H1 (cell line): Measurements from ENCODE around the gene CCNK.

Source experiments
- CHD2 ChIP-seq: IDR thresholded peaks from 2 replicates; pipeline ENCODE4 v1.6.1; 2012; ENCODE audit warnings: low read length, improper control_type of control experiment
- POLR2A ChIP-seq, 2 experiments: IDR thresholded peaks; 1 replicate in 1 of 2; 2 replicates in 1 of 2; pipeline ENCODE4 v1.6.1; 2011; ENCODE audit warnings: low read depth in 2 of 2, low read length in 2 of 2, mild to moderate bottlenecking in 2 of 2; ENCODE audit errors: control extremely low read depth in 1 of 2
- POLR2AphosphoS5 ChIP-seq: IDR thresholded peaks from 2 replicates; pipeline ENCODE4 v1.6.1; 2011; ENCODE audit warnings: low read depth, low read length
- RXRA ChIP-seq: IDR thresholded peaks from 2 replicates; pipeline ENCODE4 v1.6.1; 2011; ENCODE audit warnings: low read depth, mild to moderate bottlenecking, low read length, moderate library complexity; ENCODE audit not compliant: insufficient read depth
- SP1 ChIP-seq: IDR thresholded peaks from 2 replicates; pipeline ENCODE4 v1.6.1; 2011; ENCODE audit warnings: low read depth, low read length
- YY1 ChIP-seq: IDR thresholded peaks from 2 replicates; pipeline ENCODE4 v1.6.1; 2011; ENCODE audit warnings: low read depth, mild to moderate bottlenecking, low read length
- TF ChIP-seq, protein P1 (sequence below), 3 experiments: IDR thresholded peaks; 1 replicate in 2 of 3; 2 replicates in 1 of 3; pipeline versions ENCODE4 v1.5.1 to v1.6.1; 2011; ENCODE audit warnings: low read length in 3 of 3, mild to moderate bottlenecking in 3 of 3, inconsistent platforms in 2 of 3, low read depth in 1 of 3, moderate library complexity in 1 of 3; ENCODE audit not compliant: insufficient read depth in 1 of 3; ENCODE audit errors: control extremely low read depth in 1 of 3

DNA sequence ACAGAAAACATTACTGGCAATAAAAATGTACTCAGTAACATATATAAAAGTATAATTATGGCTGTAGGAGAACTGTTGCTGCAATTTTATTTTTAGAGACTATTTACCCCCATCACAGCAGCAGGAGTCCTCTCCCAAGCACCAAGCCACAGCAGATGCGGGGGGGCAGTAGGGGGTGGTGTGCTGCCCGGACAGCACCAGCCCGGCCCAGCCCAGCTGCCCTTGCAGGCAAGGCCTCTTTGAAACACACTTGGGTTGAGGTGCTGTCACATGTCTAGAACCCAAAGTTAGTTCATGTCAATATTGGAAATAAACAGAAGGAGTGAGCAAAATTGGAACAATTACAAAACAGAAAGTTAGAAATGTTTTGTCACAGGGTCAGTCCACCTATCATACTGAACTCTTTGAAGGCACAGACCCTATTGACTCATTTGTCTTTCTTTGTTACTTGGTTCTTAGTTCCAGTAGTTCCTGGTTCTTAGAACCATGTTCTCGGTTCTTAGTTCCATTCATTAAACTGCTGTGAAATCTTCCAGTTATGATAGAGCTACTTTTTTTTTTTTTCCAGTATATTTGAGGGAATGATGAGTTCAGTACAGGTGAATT lies 22.7 kb downstream of the CCNK start:
- TF ChIP-seq, protein P1, sequence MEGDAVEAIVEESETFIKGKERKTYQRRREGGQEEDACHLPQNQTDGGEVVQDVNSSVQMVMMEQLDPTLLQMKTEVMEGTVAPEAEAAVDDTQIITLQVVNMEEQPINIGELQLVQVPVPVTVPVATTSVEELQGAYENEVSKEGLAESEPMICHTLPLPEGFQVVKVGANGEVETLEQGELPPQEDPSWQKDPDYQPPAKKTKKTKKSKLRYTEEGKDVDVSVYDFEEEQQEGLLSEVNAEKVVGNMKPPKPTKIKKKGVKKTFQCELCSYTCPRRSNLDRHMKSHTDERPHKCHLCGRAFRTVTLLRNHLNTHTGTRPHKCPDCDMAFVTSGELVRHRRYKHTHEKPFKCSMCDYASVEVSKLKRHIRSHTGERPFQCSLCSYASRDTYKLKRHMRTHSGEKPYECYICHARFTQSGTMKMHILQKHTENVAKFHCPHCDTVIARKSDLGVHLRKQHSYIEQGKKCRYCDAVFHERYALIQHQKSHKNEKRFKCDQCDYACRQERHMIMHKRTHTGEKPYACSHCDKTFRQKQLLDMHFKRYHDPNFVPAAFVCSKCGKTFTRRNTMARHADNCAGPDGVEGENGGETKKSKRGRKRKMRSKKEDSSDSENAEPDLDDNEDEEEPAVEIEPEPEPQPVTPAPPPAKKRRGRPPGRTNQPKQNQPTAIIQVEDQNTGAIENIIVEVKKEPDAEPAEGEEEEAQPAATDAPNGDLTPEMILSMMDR (IDR thresholded peaks at IDR 0.05; ENCODE audit: control extremely low read depth in 1 of 3, insufficient read depth in 1 of 3, low read depth in 1 of 3, low read length in 3 of 3) = no peak
- no peak for TF ChIP-seq CHD2
- no peak for TF ChIP-seq SP1
- TF ChIP-seq YY1 = no peak
- TF ChIP-seq POLR2A (IDR thresholded peaks at IDR 0.05; ENCODE audit: control extremely low read depth in 1 of 2, low read depth in 2 of 2, low read length in 2 of 2) = no peak
- no peak for TF ChIP-seq POLR2AphosphoS5
- TF ChIP-seq RXRA = no peak
